Mucosa of gallbladder (tissue), 1 donor: Measurements from ENCODE around the gene OVOL1. TPM values are rescaled to one million over a fixed set of nuclear protein-coding genes. Genes with fewer than 3 reads are reported as not detected.
"Not testable (repeated sequence)": the region's sequence is repeated elsewhere in the genome, so short reads cannot be mapped to it uniquely, and the experiment has no call there.

ENCODE experiments used
- DNase-seq: peaks from one replicate; pipeline ENCODE4 v3.0.0-alpha.2; 2020; ENCODE audit warnings: low spot score
- total RNA-seq: library from RNA; stranded (reverse); gene quantifications from one replicate; pipeline ENCODE4 v1.2.1, GENCODE V29; 2021
- donor health status: DM: no; HTN: no; CAD: no.

The OVOL1 gene
- total RNA-seq, 1 donor from 2014 or later, result 3.5 TPM

- no peak for DNase-seq
Measured at GRCh38 chr11:65814986-65815565, 28.2 kb downstream of the OVOL1 start.

DNA sequence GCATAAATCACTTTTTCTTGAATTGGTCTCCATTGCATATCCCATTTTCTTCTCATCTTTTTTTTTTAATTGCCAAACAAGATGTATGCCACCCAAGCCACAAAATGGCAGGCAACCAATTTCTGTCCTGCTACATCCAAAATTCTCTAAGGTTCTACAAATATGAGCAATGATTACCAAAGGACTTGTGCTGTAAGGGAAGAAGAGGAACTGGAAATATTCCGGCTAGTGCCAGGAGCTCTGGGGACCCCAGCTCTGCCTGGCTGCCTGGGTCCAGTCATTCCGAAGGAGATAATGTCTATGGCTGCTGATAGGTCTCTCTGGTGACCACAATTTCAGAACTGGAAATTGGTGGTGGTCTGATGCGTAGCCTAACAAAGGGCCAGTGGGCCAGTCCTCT is 29.8 kb downstream of the OVOL1 start:
- DNase-seq, result no peak

DNA sequence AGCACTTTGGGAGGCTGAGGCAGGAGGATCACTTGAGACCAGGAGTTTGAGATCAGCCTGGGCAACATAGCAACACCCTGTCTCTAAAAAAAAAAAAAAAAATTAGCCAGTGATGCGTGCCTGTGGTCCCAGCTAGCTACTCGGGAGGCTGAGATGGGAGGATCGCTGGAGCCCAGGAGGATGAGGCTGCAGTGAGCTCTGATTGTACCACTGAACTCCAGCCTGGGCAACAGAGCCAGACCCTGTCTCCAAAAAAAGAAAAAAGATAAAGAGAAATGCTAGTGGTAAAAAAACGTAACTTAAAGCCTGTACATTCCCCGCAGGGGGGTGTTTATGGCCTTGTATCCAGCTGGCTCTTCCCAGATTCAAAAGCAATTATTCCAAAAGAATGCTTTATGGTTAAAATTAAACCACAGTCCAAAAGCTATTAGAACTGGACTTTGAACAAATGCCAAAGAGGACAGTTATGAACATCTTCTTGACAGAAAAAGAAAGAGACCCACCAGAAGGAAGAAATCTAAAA is 30.5 kb downstream of the OVOL1 start:
- no peak for DNase-seq

GRCh38 chr11:65817835-65818680 is 31.2 kb downstream of the OVOL1 start:
- DNase-seq, result peak; percentile 94

- DNase-seq, result no peak
Measured at GRCh38 chr11:65821107-65821506, 34.2 kb downstream of the OVOL1 start.

- no peak for DNase-seq
Measured at GRCh38 chr11:65822776-65823528, 36.1 kb downstream of the OVOL1 start.

DNA sequence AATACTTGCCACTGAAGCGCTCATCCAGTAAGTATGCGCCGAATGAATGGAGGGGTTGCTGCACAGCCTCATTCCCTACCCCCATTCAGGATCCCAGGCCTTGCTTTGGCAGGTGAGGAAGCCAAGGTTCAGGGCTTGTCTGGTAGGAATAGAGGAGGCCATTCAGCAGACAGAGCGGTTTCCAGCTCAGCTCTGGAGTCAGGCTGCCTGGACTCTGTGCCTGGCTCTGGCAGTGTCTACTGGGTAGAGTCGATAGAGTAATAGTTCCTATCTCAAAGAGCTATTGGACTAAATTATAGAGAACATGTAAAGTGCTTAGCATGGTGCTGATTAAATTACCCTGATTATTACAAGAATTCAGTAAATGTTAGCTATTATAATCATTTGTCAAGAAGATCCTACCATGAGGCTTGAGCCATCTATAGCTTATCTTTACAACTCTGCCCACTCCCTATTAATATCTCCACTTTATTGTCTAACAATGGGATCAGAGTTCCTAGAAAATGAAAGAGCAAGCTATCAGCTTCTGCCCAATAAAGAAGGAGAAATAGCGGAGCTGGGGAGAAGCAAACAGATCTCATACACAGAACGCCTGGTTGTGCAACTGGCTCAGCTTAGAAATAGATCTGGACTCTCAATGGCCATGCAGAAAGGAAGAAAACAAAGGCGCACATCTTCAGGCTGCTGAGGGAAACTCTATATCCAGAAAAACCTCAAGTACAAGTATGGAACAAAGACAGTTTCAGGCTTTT is 40.3 kb downstream of the OVOL1 start:
- DNase-seq, result no peak

DNA sequence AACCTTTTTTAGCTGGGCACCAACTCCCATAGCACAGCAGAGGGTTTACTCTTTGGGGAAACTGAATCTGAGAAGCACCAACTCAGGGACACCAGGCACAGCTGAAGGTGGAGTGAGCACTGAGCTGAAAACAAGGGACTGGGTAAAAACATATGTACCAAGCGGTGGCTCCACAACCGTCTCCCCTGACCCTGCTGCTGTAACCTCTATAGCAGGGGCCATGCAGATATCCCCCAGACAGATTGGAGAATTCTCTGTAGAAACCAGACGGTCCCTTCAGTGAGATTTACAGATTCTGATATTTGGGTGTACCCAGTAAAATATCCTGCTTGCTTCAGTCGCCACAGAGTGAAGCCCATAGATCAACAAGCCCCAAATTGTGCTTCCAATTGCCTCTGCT is 42.6 kb downstream of the OVOL1 start:
- DNase-seq, result no peak

DNA sequence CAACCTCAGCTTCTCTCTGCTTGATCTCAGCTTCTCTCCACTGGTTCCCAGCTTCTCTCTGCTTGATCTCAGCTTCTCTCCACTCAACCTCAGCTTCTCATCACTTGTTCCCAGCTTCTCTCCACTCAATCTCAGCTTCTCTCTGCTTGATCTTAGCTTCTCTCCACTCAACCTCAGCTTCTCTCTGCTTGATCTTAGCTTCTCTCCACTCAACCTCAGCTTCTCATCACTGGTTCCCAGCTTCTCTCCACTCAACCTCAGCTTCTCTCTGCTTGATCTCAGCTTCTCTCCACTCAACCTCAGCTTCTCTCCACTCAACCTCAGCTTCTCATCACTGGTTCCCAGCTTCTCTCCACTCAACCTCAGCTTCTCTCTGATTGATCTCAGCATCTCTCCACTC is 45.4 kb downstream of the OVOL1 start:
- DNase-seq, result not testable (repeated sequence)

- DNase-seq, result peak; percentile 96
Measured at GRCh38 chr11:65833297-65834030, 46.6 kb downstream of the OVOL1 start, which contains the start of gene SNX32. Gene SNX32 (plus strand): TSS chr11:65833963. CDS start chr11:65834066, 103 bp downstream.

DNA sequence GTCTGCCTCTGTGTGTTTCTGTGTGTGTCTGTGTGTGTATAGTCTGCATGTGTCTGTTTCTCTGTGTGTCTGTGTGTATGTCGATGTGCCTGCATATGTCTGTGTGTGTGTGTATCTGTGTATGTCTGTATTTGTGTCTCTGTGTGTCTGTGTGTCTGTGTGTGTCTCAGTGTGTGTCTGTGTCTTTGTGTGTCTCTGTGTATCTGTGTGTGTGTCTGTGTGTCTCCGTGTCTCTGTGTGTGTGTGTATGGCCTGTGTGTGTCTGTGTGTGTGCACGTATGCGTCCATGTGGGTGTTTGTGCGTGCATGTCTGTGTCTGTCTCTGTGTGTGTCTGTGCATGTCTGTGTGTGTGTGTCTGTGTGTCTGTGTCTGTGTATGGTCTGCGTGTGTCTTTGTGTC is 47.3 kb downstream of the OVOL1 start:
- DNase-seq, result no peak

GRCh38 chr11:65842144-65842543 is 55.3 kb downstream of the OVOL1 start:
- DNase-seq, result no peak

DNA sequence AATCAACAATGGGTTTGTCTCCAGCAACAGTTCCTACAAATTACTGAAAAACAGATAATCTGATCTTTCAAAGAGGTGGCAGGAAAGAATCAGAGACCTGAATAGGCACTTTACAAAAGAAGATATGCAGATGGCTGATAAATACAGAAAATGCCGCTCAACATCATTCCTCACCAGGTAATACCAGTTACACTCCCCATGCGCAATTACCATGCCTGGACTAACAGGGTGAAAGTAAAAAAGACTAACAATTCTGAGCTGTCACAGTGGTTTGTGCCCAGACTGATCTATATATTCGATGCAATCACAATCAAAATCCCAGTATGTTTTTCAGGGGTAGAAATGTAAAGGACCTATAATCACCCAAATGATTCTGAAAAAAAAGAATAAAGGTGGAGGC is 56.9 kb downstream of the OVOL1 start:
- no peak for DNase-seq

GRCh38 chr11:65844231-65844872 is 57.5 kb downstream of the OVOL1 start:
- DNase-seq, result no peak

Other genes with a start within 250 kb of the OVOL1 start
- 257 TPM for gene LTBP3, start 228.7 kb upstream of the OVOL1 start, total RNA-seq
- gene ZNRD2, start 216.6 kb upstream of the OVOL1 start, total RNA-seq, result 30.0 TPM
- 68.2 TPM for gene FAM89B, start 214.5 kb upstream of the OVOL1 start, total RNA-seq
- gene EHBP1L1, start 211.0 kb upstream of the OVOL1 start, total RNA-seq, result 128 TPM
- gene KCNK7, start 191.3 kb upstream of the OVOL1 start, total RNA-seq, result 1.1 TPM
- gene MAP3K11, start 172.8 kb upstream of the OVOL1 start, total RNA-seq, result 85.6 TPM
- 52.5 TPM for gene PCNX3, start 171.3 kb upstream of the OVOL1 start, total RNA-seq
- gene SIPA1, start 149.0 kb upstream of the OVOL1 start, total RNA-seq, result 74.7 TPM
- gene RELA, start 124.1 kb upstream of the OVOL1 start, total RNA-seq, result 84.2 TPM
- gene KAT5, start 74.8 kb upstream of the OVOL1 start, total RNA-seq, result 74.7 TPM
- 99.2 TPM for gene RNASEH2C, start 66.3 kb upstream of the OVOL1 start, total RNA-seq
- 22.2 TPM for gene AP5B1, start 6.1 kb upstream of the OVOL1 start, total RNA-seq
- gene SNX32, start 46.9 kb downstream of the OVOL1 start, total RNA-seq, result 1.4 TPM
- gene CFL1, start 71.1 kb downstream of the OVOL1 start, total RNA-seq, result 692 TPM
- 63.1 TPM for gene MUS81, start 73.4 kb downstream of the OVOL1 start, total RNA-seq
- gene EFEMP2, start 85.7 kb downstream of the OVOL1 start, total RNA-seq, result 86.5 TPM
- gene CTSW, start 92.8 kb downstream of the OVOL1 start, total RNA-seq, result 2.7 TPM
- gene FIBP, start 101.4 kb downstream of the OVOL1 start, total RNA-seq, result 55.1 TPM
- gene CCDC85B, start 103.6 kb downstream of the OVOL1 start, total RNA-seq, result 28.3 TPM
- 1.2 TPM for gene FOSL1, start 113.3 kb downstream of the OVOL1 start, total RNA-seq
- gene C11orf68, start 132.0 kb downstream of the OVOL1 start, total RNA-seq, result 44.8 TPM
- gene DRAP1, start 132.4 kb downstream of the OVOL1 start, total RNA-seq, result 90.1 TPM
- not detected for gene TSGA10IP, start 158.4 kb downstream of the OVOL1 start, total RNA-seq
- 41.0 TPM for gene SART1, start 174.7 kb downstream of the OVOL1 start, total RNA-seq
- gene EIF1AD, start 215.1 kb downstream of the OVOL1 start, total RNA-seq, result 29.2 TPM
- 165 TPM for gene BANF1, start 215.4 kb downstream of the OVOL1 start, total RNA-seq
- 1.0 TPM for gene CST6, start 224.9 kb downstream of the OVOL1 start, total RNA-seq
- gene CATSPER1, start 239.4 kb downstream of the OVOL1 start, total RNA-seq, result 0.92 TPM